NT2/D1 (cell line): ENCODE results near the gene TTLL7.

Experiments used
- SUZ12 ChIP-seq: IDR thresholded peaks from 2 replicates; pipeline ENCODE4 v1.6.1; 2011; ENCODE audit not compliant: insufficient read length, insufficient read depth; ENCODE audit errors: extremely low read depth
- YY1 ChIP-seq: IDR thresholded peaks from 2 replicates; pipeline ENCODE4 v1.6.1; 2011; ENCODE audit not compliant: insufficient read length, insufficient read depth

DNA sequence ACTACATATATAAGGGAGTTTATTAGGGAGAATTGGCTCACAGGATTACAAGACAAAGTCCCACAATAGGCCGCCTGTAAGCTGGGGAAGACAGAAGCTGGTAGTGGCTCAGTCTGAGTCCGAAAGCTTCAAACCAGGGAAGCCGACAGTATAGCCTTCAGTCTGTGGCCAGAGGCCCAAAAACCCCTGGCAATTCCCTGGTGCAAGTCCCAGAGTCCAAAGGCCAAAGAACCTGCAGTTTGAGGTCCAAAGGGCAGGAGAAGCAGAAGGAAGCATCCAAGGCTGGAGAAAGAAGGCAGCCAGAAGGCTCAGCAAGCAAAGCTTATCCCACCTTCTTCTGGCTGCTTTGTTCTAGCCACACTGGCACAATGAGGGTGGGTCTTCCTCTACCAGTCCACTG lies 13.9 kb downstream of the TTLL7 start:
- TF ChIP-seq SUZ12 (no peak), YY1 (no peak)
